Left lobe of liver (tissue), 2 donors: ENCODE data around the gene TMEM272. TPM values are rescaled to one million over a fixed set of nuclear protein-coding genes. Genes with fewer than 3 reads are reported as not detected.

Source experiments
- ATAC-seq: fragments of 200-7000 bp; cut with Tn5 transposase; one replicate; pipeline ENCODE4 v1.9.1; 2020; ENCODE audit warnings: mild to moderate bottlenecking, moderate library complexity
- DNase-seq: peaks from one replicate; pipeline ENCODE4 v3.0.0-alpha.2; 2020; ENCODE audit warnings: low spot score
- total RNA-seq: library from RNA; stranded (reverse); gene quantifications from one replicate; pipeline ENCODE4 v1.2.1, GENCODE V29; 2021
- donor health status: DM: no; HTN: no; CAD: no; lungs with moderate emphysema.
- donor health status: DM: no; HTN: yes; CAD: no.

Gene TMEM272
- total RNA-seq, 1 donor from 2014 or later, result 0.48 TPM

- no peak for ATAC-seq
- no peak for DNase-seq
These were observed 37.9 kb downstream of the TMEM272 start for GRCh38 chr13:51807041-51807440.

GRCh38 chr13:51806566-51806965 is 38.4 kb downstream of the TMEM272 start:
- DNase-seq (no peak), ATAC-seq (no peak)

- ATAC-seq (no peak), DNase-seq (no peak)
These were observed 39.1 kb downstream of the TMEM272 start for GRCh38 chr13:51805925-51806324.

- ATAC-seq (no peak), DNase-seq (no peak)
These were observed 39.7 kb downstream of the TMEM272 start for GRCh38 chr13:51805313-51805712.

- no peak for DNase-seq
- no peak for ATAC-seq
These were observed 40.4 kb downstream of the TMEM272 start for GRCh38 chr13:51804295-51805172.

- ATAC-seq (peak; percentile 81), DNase-seq (peak; percentile 94)
These were observed 41.3 kb downstream of the TMEM272 start, which contains the start of gene DHRS12 for GRCh38 chr13:51803422-51804294. Gene DHRS12, minus strand, starts transcription at chr13:51804163. Its CDS starts 4,504 bp downstream, at chr13:51799659.

- DNase-seq (no peak), ATAC-seq (no peak)
These were observed 42.2 kb downstream of the TMEM272 start for GRCh38 chr13:51802631-51803418.

- peak; percentile 49 for ATAC-seq
- DNase-seq, result peak; percentile 91
These were observed 43.3 kb downstream of the TMEM272 start for GRCh38 chr13:51801631-51802099.

- ATAC-seq (peak; percentile 50), DNase-seq (peak; percentile 90)
These were observed 44.5 kb downstream of the TMEM272 start for GRCh38 chr13:51800486-51800885.

GRCh38 chr13:51799261-51799660 is 45.7 kb downstream of the TMEM272 start:
- DNase-seq, result no peak
- no peak for ATAC-seq

GRCh38 chr13:51797664-51798488 is 47.1 kb downstream of the TMEM272 start:
- ATAC-seq (peak; percentile 66), DNase-seq (no peak)

GRCh38 chr13:51796546-51796945 is 48.4 kb downstream of the TMEM272 start:
- DNase-seq (no peak), ATAC-seq (no peak)

- DNase-seq, result no peak
- ATAC-seq, result no peak
These were observed 49.6 kb downstream of the TMEM272 start for GRCh38 chr13:51795419-51795818.

GRCh38 chr13:51794964-51795363 is 50.0 kb downstream of the TMEM272 start:
- no peak for DNase-seq
- ATAC-seq, result no peak

GRCh38 chr13:51793570-51794271 is 51.3 kb downstream of the TMEM272 start:
- DNase-seq (no peak), ATAC-seq (no peak)

- DNase-seq, result no peak
- no peak for ATAC-seq
These were observed 58.3 kb downstream of the TMEM272 start for GRCh38 chr13:51786425-51787265.

GRCh38 chr13:51785712-51786424 is 59.1 kb downstream of the TMEM272 start:
- DNase-seq (no peak), ATAC-seq (peak; percentile 11)

- no peak for DNase-seq
- no peak for ATAC-seq
These were observed 60.9 kb downstream of the TMEM272 start for GRCh38 chr13:51784097-51784496.
